HG02759 (cell line): ENCODE results near the gene GHRL.

ENCODE experiments used
- ATAC-seq: cut with Tn5 transposase; IDR thresholded peaks from one replicate; pipeline ENCODE4 v1.9.1; 2021; ENCODE audit warnings: mild to moderate bottlenecking, moderate library complexity; ENCODE audit not compliant: unreplicated experiment

Gene GHRL

GRCh38 chr3:10292505-10293419 lies at the start of gene GHRL:
Gene GHRL, minus strand, starts transcription at chr3:10292947. Its CDS starts 2,767 bp downstream, at chr3:10290180.
- ATAC-seq: peak; percentile 82

- no peak for ATAC-seq
Observed at GRCh38 chr3:10341901-10342398, 49.2 kb upstream of the GHRL start.

- no peak for ATAC-seq
Observed at GRCh38 chr3:10340476-10340875, 47.7 kb upstream of the GHRL start.

- no peak for ATAC-seq
Observed at GRCh38 chr3:10340046-10340445, 47.3 kb upstream of the GHRL start.

GRCh38 chr3:10339376-10339955 lies 46.7 kb upstream of the GHRL start:
- no peak for ATAC-seq

- ATAC-seq: no peak
Observed at GRCh38 chr3:10338591-10339353, 46.0 kb upstream of the GHRL start.

GRCh38 chr3:10338164-10338470 lies 45.4 kb upstream of the GHRL start:
- no peak for ATAC-seq

- no peak for ATAC-seq
Observed at GRCh38 chr3:10337323-10338163, 44.8 kb upstream of the GHRL start.

- no peak for ATAC-seq
Observed at GRCh38 chr3:10336761-10337160, 44.0 kb upstream of the GHRL start.

GRCh38 chr3:10335871-10336622 lies 43.3 kb upstream of the GHRL start:
- ATAC-seq: no peak

- no peak for ATAC-seq
Observed at GRCh38 chr3:10335190-10335738, 42.5 kb upstream of the GHRL start.

GRCh38 chr3:10334459-10334858 lies 41.7 kb upstream of the GHRL start:
- ATAC-seq: no peak

GRCh38 chr3:10334042-10334441 lies 41.3 kb upstream of the GHRL start:
- ATAC-seq: no peak

- ATAC-seq: no peak
Observed at GRCh38 chr3:10333349-10333650, 40.6 kb upstream of the GHRL start.

GRCh38 chr3:10332481-10333348 lies 40.0 kb upstream of the GHRL start:
- no peak for ATAC-seq

- no peak for ATAC-seq
Observed at GRCh38 chr3:10331320-10331719, 38.6 kb upstream of the GHRL start.

- no peak for ATAC-seq
Observed at GRCh38 chr3:10330319-10330718, 37.6 kb upstream of the GHRL start.

- ATAC-seq: no peak
Observed at GRCh38 chr3:10329495-10330015, 36.8 kb upstream of the GHRL start.
